HEK293T (cell line): Measurements from ENCODE around the gene GGT6.
"Not testable (repeated sequence)": the region's sequence is repeated elsewhere in the genome, so short reads cannot be mapped to it uniquely, and the experiment has no call there.

ENCODE experiments used
- CTCF ChIA-PET: fragments of 350-600 bp; formaldehyde crosslinking; extraction: SDS; loops from one replicate; lab custom pipeline; 2021; ENCODE audit warnings: antibody characterized with exemption, inconsistent platforms; lab: Yijun Ruan, JAX
- POLR2A ChIA-PET: fragments of 350-600 bp; formaldehyde crosslinking; extraction: SDS; loops from one replicate; lab custom pipeline; 2020; ENCODE audit warnings: antibody characterized with exemption, inconsistent platforms; lab: Yijun Ruan, JAX
- DNase-seq: peaks from one replicate; pipeline ENCODE4 v3.0.0; 2012; ENCODE audit warnings: mixed read lengths; ENCODE audit errors: extremely low spot score
- ARNT ChIP-seq: fragments of 450-650 bp; IDR thresholded peaks from 2 replicates; pipeline ENCODE4 v1.6.1; 2017; ENCODE audit warnings: mild to moderate bottlenecking
- BHLHE40 ChIP-seq: fragments of 450-650 bp; IDR thresholded peaks from 2 replicates; pipeline ENCODE4 v1.6.1; 2016; ENCODE audit warnings: mild to moderate bottlenecking, moderate library complexity, borderline replicate concordance
- CTBP1 ChIP-seq: fragments of 450-650 bp; IDR thresholded peaks from 2 replicates; pipeline ENCODE4 v1.6.1; 2016; ENCODE audit warnings: borderline replicate concordance
- ELF4 ChIP-seq: fragments of 450-650 bp; IDR thresholded peaks from 2 replicates; pipeline ENCODE4 v1.6.1; 2017; ENCODE audit warnings: antibody characterized with exemption
- FOXA1 ChIP-seq: fragments of 450-650 bp; IDR thresholded peaks from 2 replicates; pipeline ENCODE4 v1.6.1; 2016; ENCODE audit warnings: mild to moderate bottlenecking
- FOXK2 ChIP-seq: fragments of 450-650 bp; IDR thresholded peaks from 2 replicates; pipeline ENCODE4 v1.6.1; 2016; ENCODE audit warnings: mild to moderate bottlenecking
- FOXM1 ChIP-seq: fragments of 450-650 bp; IDR thresholded peaks from 2 replicates; pipeline ENCODE4 v1.6.1; 2017; ENCODE audit warnings: mild to moderate bottlenecking, borderline replicate concordance
- HDGF ChIP-seq: fragments of 450-650 bp; IDR thresholded peaks from 2 replicates; pipeline ENCODE4 v1.6.1; 2017; ENCODE audit warnings: antibody characterized with exemption, borderline replicate concordance
- L3MBTL2 ChIP-seq: fragments of 450-650 bp; conservative IDR thresholded peaks from 2 replicates; pipeline ENCODE4 v1.6.1; 2016; ENCODE audit warnings: mild to moderate bottlenecking
- LEF1 ChIP-seq: fragments of 450-650 bp; IDR thresholded peaks from 2 replicates; pipeline ENCODE4 v1.6.1; 2017; ENCODE audit warnings: mild to moderate bottlenecking, borderline replicate concordance
- NFRKB ChIP-seq: fragments of 450-650 bp; IDR thresholded peaks from 2 replicates; pipeline ENCODE4 v1.6.1; 2016; ENCODE audit warnings: mild to moderate bottlenecking, moderate library complexity
- PKNOX1 ChIP-seq: fragments of 450-650 bp; IDR thresholded peaks from 2 replicates; pipeline ENCODE4 v1.6.1; 2016
- SP1 ChIP-seq: fragments of 450-650 bp; IDR thresholded peaks from 2 replicates; pipeline ENCODE4 v1.6.1; 2017
- SUZ12 ChIP-seq: fragments of 450-650 bp; IDR thresholded peaks from 2 replicates; pipeline ENCODE4 v1.6.1; 2016; ENCODE audit warnings: mild to moderate bottlenecking
- TARDBP ChIP-seq: fragments of 450-650 bp; IDR thresholded peaks from 2 replicates; pipeline ENCODE4 v1.6.1; 2016
- ZNF384 ChIP-seq: fragments of 450-650 bp; IDR thresholded peaks from 2 replicates; pipeline ENCODE4 v1.6.1; 2016

GGT6 gene

GRCh38 chr17:4560421-4560820, at the start of gene GGT6:
Gene GGT6 (minus strand): TSS chr17:4560577. CDS start chr17:4560521, 56 bp downstream.
- CTCF ChIA-PET, result no interaction called here

GRCh38 chr17:4610162-4610561, 49.8 kb upstream of the GGT6 start:
- ChIA-PET CTCF (interaction anchor here (0.5 to 0.9 kb wide), 3 partner anchors 16 to 45 kb away, joined by 3 to 5 read pairs (median 3); no protein-coding TSS in a partner anchor), POLR2A (interaction anchor here (1.3 to 1.8 kb wide), 3 partner anchors 10 to 33 kb away, joined by 3 to 7 read pairs (median 4); partner anchors contain the start of gene SMTNL2)
- no peak for TF ChIP-seq ZNF384
- no peak for TF ChIP-seq NFRKB
- TF ChIP-seq LEF1, result no peak
- no peak for TF ChIP-seq FOXA1
- TF ChIP-seq CTBP1, result no peak

More at GRCh38 chr17:4560421-4560820, at the start of gene GGT6:
- DNase-seq, result no peak
- TF ChIP-seq FOXM1, result no peak
- POLR2A ChIA-PET, result no interaction called here

GRCh38 chr17:4609761-4610160, 49.4 kb upstream of the GGT6 start:
- ChIA-PET POLR2A (interaction anchor here (1.3 to 1.8 kb wide), 3 partner anchors 9 to 33 kb away, joined by 3 to 7 read pairs (median 4); partner anchors contain the start of gene SMTNL2), CTCF (interaction anchor here (0.5 to 1.6 kb wide), 3 partner anchors 40 to 245 kb away, joined by 5 to 7 read pairs (median 5); no protein-coding TSS in a partner anchor)
- no peak for DNase-seq
- TF ChIP-seq L3MBTL2, result no peak
- no peak for TF ChIP-seq FOXK2
- TF ChIP-seq SP1, result no peak
- no peak for TF ChIP-seq LEF1
- no peak for TF ChIP-seq PKNOX1
- no peak for TF ChIP-seq FOXA1
- TF ChIP-seq CTBP1, result no peak
- TF ChIP-seq ARNT, result no peak
- TF ChIP-seq HDGF, result no peak
- TF ChIP-seq FOXM1, result no peak
- TF ChIP-seq TARDBP, result no peak
- TF ChIP-seq SUZ12, result no peak
- TF ChIP-seq ELF4, result no peak

More at GRCh38 chr17:4610162-4610561, 49.8 kb upstream of the GGT6 start:
- no peak for DNase-seq

GRCh38 chr17:4607773-4608187, 47.4 kb upstream of the GGT6 start:
- DNase-seq, result peak; percentile 42
- TF ChIP-seq FOXM1 (no peak), SP1 (no peak), LEF1 (no peak), TARDBP (no peak), FOXK2 (no peak), HDGF (no peak), BHLHE40 (no peak), FOXA1 (no peak)
- ChIA-PET CTCF (interaction anchor here (0.6 to 1.2 kb wide), 2 partner anchors 9 to 24 kb away, joined by 4 to 5 read pairs; no protein-coding TSS in a partner anchor), POLR2A (interaction anchor here (1.3 kb wide), 1 partner anchor 52 kb away, joined by 4 read pairs; the partner anchor contains the start of gene MYBBP1A)

GRCh38 chr17:4607261-4607741, 46.9 kb upstream of the GGT6 start:
- POLR2A ChIA-PET, result interaction anchor here (1.3 kb wide), 1 partner anchor 52 kb away, joined by 4 read pairs; the partner anchor contains the start of gene MYBBP1A

GRCh38 chr17:4605826-4606225, 45.4 kb upstream of the GGT6 start:
- ChIA-PET POLR2A (no interaction called here), CTCF (no interaction called here)
- DNase-seq, result no peak
- TF ChIP-seq FOXK2, result no peak
- TF ChIP-seq L3MBTL2, result no peak
- no peak for TF ChIP-seq HDGF
- TF ChIP-seq PKNOX1, result no peak
- no peak for TF ChIP-seq SUZ12
- no peak for TF ChIP-seq ELF4
- no peak for TF ChIP-seq TARDBP

More at GRCh38 chr17:4607261-4607741, 46.9 kb upstream of the GGT6 start:
- CTCF ChIA-PET, result interaction anchor here (0.6 to 1.2 kb wide), 4 partner anchors 9 to 108 kb away, joined by 3 to 8 read pairs (median 4); no protein-coding TSS in a partner anchor
- TF ChIP-seq FOXK2 (no peak), BHLHE40 (no peak), ELF4 (no peak), L3MBTL2 (no peak), SP1 (no peak), LEF1 (no peak), FOXM1 (no peak), NFRKB (no peak), ZNF384 (no peak), FOXA1 (no peak), CTBP1 (no peak), SUZ12 (no peak), PKNOX1 (no peak), ARNT (no peak), TARDBP (no peak)
- no peak for DNase-seq

- DNase-seq, CTCF ChIA-PET: not testable (repeated sequence)
- POLR2A ChIA-PET, result interaction anchor here (1.4 kb wide), 1 partner anchor 49 kb away, joined by 3 read pairs; the partner anchor contains the start of gene MYBBP1A
These were observed 44.4 kb upstream of the GGT6 start for GRCh38 chr17:4604736-4605135.
